Endothelial cell of umbilical vein (primary cell): ENCODE data around the gene ARHGEF28.

Experiments used
- EZH2 ChIP-seq: IDR thresholded peaks from 2 replicates; pipeline ENCODE4 v1.6.1; 2012; ENCODE audit warnings: borderline replicate concordance, low read depth, mild to moderate bottlenecking, moderate library complexity, low read length, inconsistent platforms; ENCODE audit not compliant: severe bottlenecking
- FOS ChIP-seq: IDR thresholded peaks from 2 replicates; pipeline ENCODE4 v1.6.1; 2011; ENCODE audit warnings: mild to moderate bottlenecking, low read length, moderate library complexity, borderline replicate concordance; ENCODE audit not compliant: insufficient read depth
- GATA2 ChIP-seq: IDR thresholded peaks from 2 replicates; pipeline ENCODE4 v1.7.0; 2011; ENCODE audit warnings: low read depth, mild to moderate bottlenecking, moderate library complexity, mixed read lengths, low read length; ENCODE audit not compliant: insufficient read length, insufficient read depth
- JUN ChIP-seq: IDR thresholded peaks from 2 replicates; pipeline ENCODE4 v1.6.1; 2011; ENCODE audit warnings: borderline replicate concordance, low read depth; ENCODE audit not compliant: insufficient read length, insufficient read depth
- MYC ChIP-seq: IDR thresholded peaks from one replicate; pipeline ENCODE4 v1.6.1; 2011; ENCODE audit warnings: mild to moderate bottlenecking, low read depth, low read length
- POLR2A ChIP-seq: IDR thresholded peaks from 2 replicates; pipeline ENCODE4 v1.6.1; 2012; ENCODE audit warnings: low read depth, mild to moderate bottlenecking, control low read depth, low read length
- POLR2AphosphoS5 ChIP-seq: IDR thresholded peaks from 2 replicates; pipeline ENCODE4 v1.6.1; 2012; ENCODE audit warnings: low read depth, mild to moderate bottlenecking, control low read depth, low read length, moderate library complexity; ENCODE audit not compliant: insufficient read depth
- TF ChIP-seq, protein P1 (sequence below), 2 donors: IDR thresholded peaks; 1 replicate in 1 of 2; 2 replicates in 1 of 2; pipeline ENCODE4 v1.5.1; 2011; ENCODE audit warnings: low read length in 2 of 2, mild to moderate bottlenecking in 2 of 2, moderate library complexity in 2 of 2, control low read depth in 1 of 2, inconsistent platforms in 1 of 2, low read depth in 1 of 2; ENCODE audit not compliant: insufficient read depth in 1 of 2; ENCODE audit errors: extremely low read depth in 1 of 2
- TF ChIP-seq, protein P2 (sequence below): IDR thresholded peaks from 2 replicates; pipeline ENCODE4 v1.6.1; 2011; ENCODE audit not compliant: insufficient read depth, insufficient read length

DNA sequence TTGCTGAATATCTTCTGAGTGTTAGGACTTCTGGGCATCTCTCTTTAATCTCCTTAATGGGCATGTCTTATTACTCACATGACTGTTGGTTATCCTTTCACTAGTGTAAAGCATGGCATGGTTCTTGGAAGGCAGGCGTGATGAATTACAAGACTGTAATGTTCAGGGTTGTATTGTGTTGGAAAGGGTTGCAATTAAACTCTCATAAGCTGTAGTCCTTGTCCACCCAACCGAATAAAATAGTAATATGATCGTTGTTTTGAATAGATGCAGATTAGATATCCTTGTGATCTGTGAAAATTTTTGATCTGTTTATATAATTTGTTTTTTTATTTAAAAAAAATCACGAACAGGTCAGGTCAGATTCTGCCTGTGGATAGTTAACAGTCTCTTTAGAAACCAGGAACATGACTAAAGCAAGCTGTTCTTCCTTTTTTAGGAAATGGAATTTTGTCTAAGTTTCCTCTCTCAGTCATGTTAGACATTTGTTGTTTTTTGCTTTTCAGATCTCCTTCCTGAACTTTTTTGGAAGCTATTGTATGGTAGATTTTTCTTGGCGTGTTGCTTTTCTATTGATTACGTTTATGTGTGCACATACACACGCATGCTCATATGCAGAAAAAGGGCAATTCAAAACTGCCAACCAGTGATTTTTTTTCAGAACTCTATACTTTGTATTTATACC, 121.8 kb downstream of the ARHGEF28 start:
- TF ChIP-seq POLR2AphosphoS5 (peak; percentile 21), EZH2 (no peak), POLR2A (no peak), JUN (peak; percentile 15), MYC (no peak), GATA2 (peak; percentile 65), FOS (peak; percentile 6)
- TF ChIP-seq, protein P1, sequence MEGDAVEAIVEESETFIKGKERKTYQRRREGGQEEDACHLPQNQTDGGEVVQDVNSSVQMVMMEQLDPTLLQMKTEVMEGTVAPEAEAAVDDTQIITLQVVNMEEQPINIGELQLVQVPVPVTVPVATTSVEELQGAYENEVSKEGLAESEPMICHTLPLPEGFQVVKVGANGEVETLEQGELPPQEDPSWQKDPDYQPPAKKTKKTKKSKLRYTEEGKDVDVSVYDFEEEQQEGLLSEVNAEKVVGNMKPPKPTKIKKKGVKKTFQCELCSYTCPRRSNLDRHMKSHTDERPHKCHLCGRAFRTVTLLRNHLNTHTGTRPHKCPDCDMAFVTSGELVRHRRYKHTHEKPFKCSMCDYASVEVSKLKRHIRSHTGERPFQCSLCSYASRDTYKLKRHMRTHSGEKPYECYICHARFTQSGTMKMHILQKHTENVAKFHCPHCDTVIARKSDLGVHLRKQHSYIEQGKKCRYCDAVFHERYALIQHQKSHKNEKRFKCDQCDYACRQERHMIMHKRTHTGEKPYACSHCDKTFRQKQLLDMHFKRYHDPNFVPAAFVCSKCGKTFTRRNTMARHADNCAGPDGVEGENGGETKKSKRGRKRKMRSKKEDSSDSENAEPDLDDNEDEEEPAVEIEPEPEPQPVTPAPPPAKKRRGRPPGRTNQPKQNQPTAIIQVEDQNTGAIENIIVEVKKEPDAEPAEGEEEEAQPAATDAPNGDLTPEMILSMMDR (IDR thresholded peaks at IDR 0.05; ENCODE audit: extremely low read depth in 1 of 2, insufficient read depth in 1 of 2, low read depth in 1 of 2, low read length in 2 of 2), result no peak
- TF ChIP-seq, protein P2, sequence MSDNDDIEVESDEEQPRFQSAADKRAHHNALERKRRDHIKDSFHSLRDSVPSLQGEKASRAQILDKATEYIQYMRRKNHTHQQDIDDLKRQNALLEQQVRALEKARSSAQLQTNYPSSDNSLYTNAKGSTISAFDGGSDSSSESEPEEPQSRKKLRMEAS, result no peak
